ENCODE measurements around the gene BPIFB4.

DNA sequence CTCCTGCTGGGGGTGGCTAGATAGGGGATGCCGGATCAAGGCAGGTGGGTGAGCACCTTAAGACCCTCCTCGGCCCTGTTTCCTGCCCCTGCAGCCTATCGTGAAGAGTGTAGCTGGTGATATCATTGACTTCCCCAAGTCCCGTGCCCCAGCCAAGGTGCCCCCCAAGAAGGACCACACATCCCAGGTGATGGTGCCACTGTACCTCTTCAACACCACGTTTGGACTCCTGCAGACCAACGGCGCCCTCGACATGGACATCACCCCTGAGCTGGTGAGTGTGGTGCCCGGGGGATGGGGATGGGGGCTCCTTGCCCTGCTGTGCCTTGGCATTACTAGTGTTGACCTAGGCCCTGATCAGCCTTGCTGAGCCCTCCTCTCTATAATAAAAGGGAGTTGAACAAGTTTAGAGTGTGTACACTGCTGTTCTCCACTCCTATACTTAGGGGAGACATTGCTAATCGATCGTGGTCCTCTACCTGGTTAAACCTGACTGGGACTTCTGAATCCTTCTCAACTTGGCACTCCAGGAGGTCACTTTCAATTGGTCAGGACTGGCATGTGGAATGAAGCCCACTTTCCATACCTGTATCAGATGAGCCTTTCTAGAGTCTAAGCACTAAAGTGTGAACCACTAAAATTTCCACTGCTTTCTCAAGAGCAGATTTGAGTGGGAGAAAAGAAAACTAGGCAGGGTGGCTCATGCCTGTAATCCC, 14.7 kb upstream of the BPIFB4 start:
- no peak for TF ChIP-seq CTCF (IDR thresholded peaks at IDR 0.05; ENCODE audit: low read depth, low read length)
- no peak for TF ChIP-seq POLR2A (IDR thresholded peaks at IDR 0.05; ENCODE audit: extremely low read depth, insufficient read length)
